GM19239 (cell line): ENCODE results near the gene ANXA8L1.
"Not testable (repeated sequence)": the region's sequence is repeated elsewhere in the genome, so short reads cannot be mapped to it uniquely, and the experiment has no call there.

Experiments
- DNase-seq: peaks from one replicate; pipeline ENCODE4 v3.0.0; 2011; ENCODE audit warnings: low spot score; ENCODE audit not compliant: insufficient read length
- FAIRE-seq: peaks from 2 replicates; lab custom pipeline; 2011; peaks lifted over from hg19 to GRCh38; lab: Jason Lieb, UNC

The ANXA8L1 gene

GRCh38 chr10:46375406-46375805 lies at the start of gene ANXA8L1:
TSS of gene ANXA8L1 (plus strand) at chr10:46375776. CDS start at chr10:46375852, 76 bp downstream.
- not testable (repeated sequence) for FAIRE-seq, DNase-seq

GRCh38 chr10:46326066-46326465 lies 49.5 kb upstream of the ANXA8L1 start:
- DNase-seq, result no peak
- FAIRE-seq, result no peak

- DNase-seq (no peak), FAIRE-seq (no peak)
These were observed 48.6 kb upstream of the ANXA8L1 start for GRCh38 chr10:46326971-46327370.

- FAIRE-seq (no peak), DNase-seq (no peak)
These were observed 47.9 kb upstream of the ANXA8L1 start for GRCh38 chr10:46327685-46328084.

GRCh38 chr10:46328853-46329689 lies 46.5 kb upstream of the ANXA8L1 start:
- no peak for FAIRE-seq
- no peak for DNase-seq

GRCh38 chr10:46329690-46330016 lies 45.9 kb upstream of the ANXA8L1 start:
- no peak for FAIRE-seq

GRCh38 chr10:46330894-46331293 lies 44.7 kb upstream of the ANXA8L1 start:
- FAIRE-seq (no peak), DNase-seq (no peak)

More at GRCh38 chr10:46329690-46330016, 45.9 kb upstream of the ANXA8L1 start:
- DNase-seq, result no peak

GRCh38 chr10:46365484-46365883 lies 10.1 kb upstream of the ANXA8L1 start:
- not testable (repeated sequence) for FAIRE-seq, DNase-seq

- not testable (repeated sequence) for FAIRE-seq, DNase-seq
These were observed 8.4 kb upstream of the ANXA8L1 start for GRCh38 chr10:46367209-46367608.

- FAIRE-seq, DNase-seq: not testable (repeated sequence)
These were observed 7.8 kb upstream of the ANXA8L1 start for GRCh38 chr10:46367666-46368240.

- not testable (repeated sequence) for DNase-seq, FAIRE-seq
These were observed 6.6 kb upstream of the ANXA8L1 start for GRCh38 chr10:46368956-46369355.

GRCh38 chr10:46374410-46374809 lies 1.2 kb upstream of the ANXA8L1 start:
- FAIRE-seq, DNase-seq: not testable (repeated sequence)

- not testable (repeated sequence) for DNase-seq, FAIRE-seq
These were observed 1.4 kb downstream of the ANXA8L1 start for GRCh38 chr10:46377022-46377421.

- not testable (repeated sequence) for DNase-seq, FAIRE-seq
These were observed 2.1 kb downstream of the ANXA8L1 start for GRCh38 chr10:46377651-46378050.

GRCh38 chr10:46378108-46378507 lies 2.5 kb downstream of the ANXA8L1 start:
- DNase-seq, FAIRE-seq: not testable (repeated sequence)

GRCh38 chr10:46379233-46379848 lies 3.8 kb downstream of the ANXA8L1 start:
- FAIRE-seq, result not testable (repeated sequence)

GRCh38 chr10:46385858-46386257 lies 10.3 kb downstream of the ANXA8L1 start:
- DNase-seq, FAIRE-seq: not testable (repeated sequence)

More at GRCh38 chr10:46379233-46379848, 3.8 kb downstream of the ANXA8L1 start:
- not testable (repeated sequence) for DNase-seq

- FAIRE-seq, DNase-seq: not testable (repeated sequence)
These were observed 11.1 kb downstream of the ANXA8L1 start for GRCh38 chr10:46386694-46387093.

- not testable (repeated sequence) for FAIRE-seq, DNase-seq
These were observed 11.8 kb downstream of the ANXA8L1 start for GRCh38 chr10:46387309-46387902.

GRCh38 chr10:46391422-46391821 lies 15.8 kb downstream of the ANXA8L1 start:
- FAIRE-seq, DNase-seq: not testable (repeated sequence)
